Measurements from ENCODE around the gene ITIH5. TPM values are rescaled to one million over a fixed set of nuclear protein-coding genes. Genes with fewer than 3 reads are reported as not detected.
"Not testable (repeated sequence)": the region's sequence is repeated elsewhere in the genome, so short reads cannot be mapped to it uniquely, and the experiment has no call there.

Gene ITIH5
- not detected in 2 replicates for total RNA-seq

GRCh38 chr10:7666253-7667023 lies at the start of gene ITIH5:
Gene ITIH5 (minus strand): TSS chr10:7666966. CDS start chr10:7666892, 74 bp downstream.
- H3K27ac Mint-ChIP-seq = no peak within 1 kb of the TSS
- TF ChIP-seq CTCF (IDR thresholded peaks at IDR 0.05) = no peak
- H3K9me3 Mint-ChIP-seq = no peaks in the 10 kb centered on the region
- ChIA-PET POLR2A (no interaction called here), CTCF (interaction anchor here (1.1 kb wide), 1 partner anchor 21 kb away, joined by 5 read pairs; no protein-coding TSS in a partner anchor)
- peak within 1 kb of the TSS; percentile 75 for H3K4me3 Mint-ChIP-seq
- peaks cover 48% of the 10 kb centered on the region for H3K27me3 Mint-ChIP-seq
- ATAC-seq (ENCODE audit: low read depth) (no peak), DNase-seq (no peak)
- peaks cover 14% of the 10 kb centered on the region for H3K4me1 Mint-ChIP-seq
- intact Hi-C loops (cut with micrococcal nuclease) = loop anchor here (5.0 kb wide), 1 partner anchor 139 kb away; no protein-coding TSS in a partner anchor
- H3K36me3 Mint-ChIP-seq (ENCODE audit: low read depth) = no peaks in the 10 kb centered on the region

- ATAC-seq (ENCODE audit: low read depth) (no peak), DNase-seq (no peak)
- Mint-ChIP-seq H3K4me1 (no peaks in the 10 kb centered on the region), H3K9me3 (peaks cover 4% of the 10 kb centered on the region), H3K4me3 (no peak overlapping the region), H3K36me3 (ENCODE audit: low read depth) (no peaks in the 10 kb centered on the region), H3K27ac (no peak overlapping the region), H3K27me3 (peaks cover 6% of the 10 kb centered on the region)
- POLR2A ChIA-PET = interaction anchor here (0.6 kb wide), 1 partner anchor 10 kb away, joined by 3 read pairs; no protein-coding TSS in a partner anchor
- intact Hi-C loops (cut with micrococcal nuclease) = no loop called here
- CTCF ChIA-PET = no interaction called here
- TF ChIP-seq CTCF (IDR thresholded peaks at IDR 0.05) = no peak
Measured at GRCh38 chr10:7715515-7715914, 48.7 kb upstream of the ITIH5 start.

GRCh38 chr10:7711075-7711474 lies 44.3 kb upstream of the ITIH5 start:
- H3K27ac Mint-ChIP-seq; H3K36me3 Mint-ChIP-seq (ENCODE audit: low read depth); CTCF ChIA-PET; DNase-seq; H3K4me3 Mint-ChIP-seq; ATAC-seq (ENCODE audit: low read depth); H3K9me3 Mint-ChIP-seq; POLR2A ChIA-PET; H3K4me1 Mint-ChIP-seq; intact Hi-C loops (cut with micrococcal nuclease): not testable (repeated sequence)
- peaks cover 10% of the 10 kb centered on the region for H3K27me3 Mint-ChIP-seq

- no peak for TF ChIP-seq CTCF (IDR thresholded peaks at IDR 0.05)
- Mint-ChIP-seq H3K4me3 (no peak overlapping the region), H3K9me3 (peaks cover 4% of the 10 kb centered on the region), H3K36me3 (ENCODE audit: low read depth) (no peaks in the 10 kb centered on the region), H3K4me1 (no peaks in the 10 kb centered on the region), H3K27ac (no peak overlapping the region), H3K27me3 (peaks cover 13% of the 10 kb centered on the region)
- intact Hi-C loops (cut with micrococcal nuclease) = no loop called here
- ChIA-PET POLR2A (no interaction called here), CTCF (no interaction called here)
- ATAC-seq (ENCODE audit: low read depth) (no peak), DNase-seq (no peak)
Measured at GRCh38 chr10:7710446-7710845, 43.7 kb upstream of the ITIH5 start.

GRCh38 chr10:7708832-7709231 lies 42.1 kb upstream of the ITIH5 start:
- intact Hi-C loops (cut with micrococcal nuclease) = no loop called here
- Mint-ChIP-seq H3K4me1 (no peaks in the 10 kb centered on the region), H3K27ac (no peak overlapping the region), H3K27me3 (peaks cover 16% of the 10 kb centered on the region), H3K36me3 (ENCODE audit: low read depth) (no peaks in the 10 kb centered on the region), H3K4me3 (no peak overlapping the region), H3K9me3 (peaks cover 4% of the 10 kb centered on the region)
- POLR2A ChIA-PET = no interaction called here
- CTCF ChIA-PET = no interaction called here
- no peak for DNase-seq
- no peak for TF ChIP-seq CTCF (IDR thresholded peaks at IDR 0.05)
- ATAC-seq (ENCODE audit: low read depth) = no peak

Measured in activated B cell treated with CpG ODN at 0.5 μM for 24 hours (primary cell).